Fibroblast of lung (primary cell): ENCODE results near the gene DAPK1. TPM values are rescaled to one million over a fixed set of nuclear protein-coding genes. Genes with fewer than 3 reads are reported as not detected.

Source experiments
- DNase-seq, 2 donors: peaks; one replicate each; pipeline versions ENCODE4 v3.0.0 to v3.0.0-alpha.2; 2010; ENCODE audit warnings: low read depth in 2 of 2
- H2AFZ ChIP-seq: 2 replicates; pipeline ENCODE4 v1.5.1; 2012; ENCODE audit warnings: low read length, control low read depth, inconsistent platforms
- H3K27ac ChIP-seq: 2 replicates; pipeline ENCODE4 v1.5.1; 2011; ENCODE audit warnings: low read length, control low read depth; ENCODE audit not compliant: insufficient read depth
- H3K27me3 ChIP-seq: 2 replicates; pipeline ENCODE4 v1.5.1; 2011; ENCODE audit warnings: mild to moderate bottlenecking, low read length; ENCODE audit not compliant: control insufficient read depth, insufficient read depth
- H3K36me3 ChIP-seq: 2 replicates; pipeline ENCODE4 v1.5.1; 2011; ENCODE audit warnings: low read length; ENCODE audit not compliant: control insufficient read depth, insufficient read depth
- H3K4me1 ChIP-seq: 2 replicates; pipeline ENCODE4 v1.5.1; 2011; ENCODE audit warnings: low read length; ENCODE audit not compliant: control insufficient read depth, insufficient read depth; ENCODE audit errors: extremely low read depth
- H3K4me2 ChIP-seq: 2 replicates; pipeline ENCODE4 v1.5.1; 2011; ENCODE audit warnings: low read length, control low read depth; ENCODE audit not compliant: insufficient read depth; ENCODE audit errors: extremely low read depth
- H3K4me3 ChIP-seq, 4 experiments: fragments of 200-600 bp in 1 of 4; sonication (generic) in 1 of 4; replicated peaks in 1 of 4; 2 replicates each; pipeline ENCODE4 v1.5.1; 2011 to 2016; ENCODE audit warnings: low read length in 4 of 4, low read depth in 3 of 4, mild to moderate bottlenecking in 3 of 4, control low read depth in 2 of 4, inconsistent platforms in 1 of 4, mixed read lengths in 1 of 4; ENCODE audit not compliant: insufficient read depth in 1 of 4; ENCODE audit errors: control extremely low read depth in 1 of 4
- H3K79me2 ChIP-seq: 2 replicates; pipeline ENCODE4 v1.5.1; 2012; ENCODE audit warnings: mild to moderate bottlenecking, low read length, inconsistent platforms; ENCODE audit not compliant: control insufficient read depth, insufficient read depth
- H3K9ac ChIP-seq: 2 replicates; pipeline ENCODE4 v1.5.1; 2011; ENCODE audit warnings: mild to moderate bottlenecking, low read length, control low read depth; ENCODE audit not compliant: insufficient read depth
- H3K9me3 ChIP-seq: 2 replicates; pipeline ENCODE4 v1.5.1; 2012; ENCODE audit warnings: low read depth, low read length; ENCODE audit not compliant: control insufficient read depth, insufficient read depth
- H4K20me1 ChIP-seq: 2 replicates; pipeline ENCODE4 v1.5.1; 2011; ENCODE audit warnings: low read length; ENCODE audit not compliant: control insufficient read depth, insufficient read depth; ENCODE audit errors: extremely low read depth
- EZH2 ChIP-seq: IDR thresholded peaks from 2 replicates; pipeline ENCODE4 v1.5.1; 2012; ENCODE audit warnings: low read length, control low read depth, mild to moderate bottlenecking; ENCODE audit errors: missing control alignments
- polyA plus RNA-seq, 2 donors: library from polyadenylated mRNA; depleted of rRNA in 1 of 2; stranded (reverse) in 1 of 2; unstranded in 1 of 2; fragments of >200 nt; gene quantifications; 2 replicates each; pipeline ENCODE4 v1.2.1, GENCODE V29; 2011 to 2012; ENCODE audit warnings: missing spikeins in 1 of 2
- total RNA-seq: library from RNA; depleted of rRNA; stranded (reverse); fragments of >200 nt; gene quantifications from 2 replicates; pipeline ENCODE4 v1.2.1, GENCODE V29; 2014
- TF ChIP-seq, protein P1 (sequence below), 2 donors: IDR thresholded peaks in 1 of 2; conservative IDR thresholded peaks in 1 of 2; 1 replicate in 1 of 2; 2 replicates in 1 of 2; pipeline ENCODE4 v1.5.1; 2011 to 2012; ENCODE audit warnings: low read length in 2 of 2, control low read depth in 1 of 2, inconsistent platforms in 1 of 2, low read depth in 1 of 2, mild to moderate bottlenecking in 1 of 2

The DAPK1 gene
- total and polyA plus RNA-seq, 2 donors (not counting 1 experiment from before 2014, with no cell fraction given) = 1.1 to 15.5 TPM

DNA sequence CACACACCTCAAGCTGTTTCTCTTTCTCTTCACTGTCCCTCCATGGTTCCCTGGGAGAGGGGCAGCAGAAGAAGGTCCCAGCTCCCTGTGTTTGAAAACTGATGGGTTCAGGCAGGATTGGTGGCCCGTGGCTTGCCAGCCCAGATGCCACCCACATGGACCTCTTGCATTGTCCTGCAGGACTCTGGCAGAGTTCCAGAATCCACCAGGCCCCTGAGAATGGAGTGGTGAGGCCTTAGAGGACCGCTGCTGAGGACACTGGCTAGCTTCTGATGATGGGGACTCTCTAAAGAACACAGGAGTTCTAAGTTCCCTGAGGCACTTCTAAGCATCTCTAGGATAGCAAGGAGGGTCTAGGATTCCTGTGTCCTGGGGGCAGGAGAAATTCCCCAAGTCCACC, 253.1 kb downstream of the DAPK1 start:
- Histone ChIP-seq H3K27ac (no peak overlapping the region), H4K20me1 (no peaks in the 10 kb centered on the region), H3K9ac (no peak overlapping the region), H3K4me3 (no peak overlapping the region), H3K4me2 (no peak overlapping the region), H3K9me3 (no peaks in the 10 kb centered on the region), H2AFZ (no peak overlapping the region), H3K4me1 (no peaks in the 10 kb centered on the region), H3K79me2 (no peaks in the 10 kb centered on the region), H3K27me3 (no peaks in the 10 kb centered on the region), H3K36me3 (no peaks in the 10 kb centered on the region)
- no peak for DNase-seq
- TF ChIP-seq, protein P1, sequence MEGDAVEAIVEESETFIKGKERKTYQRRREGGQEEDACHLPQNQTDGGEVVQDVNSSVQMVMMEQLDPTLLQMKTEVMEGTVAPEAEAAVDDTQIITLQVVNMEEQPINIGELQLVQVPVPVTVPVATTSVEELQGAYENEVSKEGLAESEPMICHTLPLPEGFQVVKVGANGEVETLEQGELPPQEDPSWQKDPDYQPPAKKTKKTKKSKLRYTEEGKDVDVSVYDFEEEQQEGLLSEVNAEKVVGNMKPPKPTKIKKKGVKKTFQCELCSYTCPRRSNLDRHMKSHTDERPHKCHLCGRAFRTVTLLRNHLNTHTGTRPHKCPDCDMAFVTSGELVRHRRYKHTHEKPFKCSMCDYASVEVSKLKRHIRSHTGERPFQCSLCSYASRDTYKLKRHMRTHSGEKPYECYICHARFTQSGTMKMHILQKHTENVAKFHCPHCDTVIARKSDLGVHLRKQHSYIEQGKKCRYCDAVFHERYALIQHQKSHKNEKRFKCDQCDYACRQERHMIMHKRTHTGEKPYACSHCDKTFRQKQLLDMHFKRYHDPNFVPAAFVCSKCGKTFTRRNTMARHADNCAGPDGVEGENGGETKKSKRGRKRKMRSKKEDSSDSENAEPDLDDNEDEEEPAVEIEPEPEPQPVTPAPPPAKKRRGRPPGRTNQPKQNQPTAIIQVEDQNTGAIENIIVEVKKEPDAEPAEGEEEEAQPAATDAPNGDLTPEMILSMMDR (conservative IDR thresholded peaks at IDR 0.05 in 1 of 2, IDR thresholded peaks at IDR 0.05 in 1 of 2; ENCODE audit: low read depth in 1 of 2, low read length in 2 of 2) = no peak
- no peak for TF ChIP-seq EZH2

- TF ChIP-seq, protein P1 (conservative IDR thresholded peaks at IDR 0.05 in 1 of 2, IDR thresholded peaks at IDR 0.05 in 1 of 2; ENCODE audit: low read depth in 1 of 2, low read length in 2 of 2) = no peak
- no peak for TF ChIP-seq EZH2
Observed at GRCh38 chr9:87751423-87751822, 253.8 kb downstream of the DAPK1 start.

DNA sequence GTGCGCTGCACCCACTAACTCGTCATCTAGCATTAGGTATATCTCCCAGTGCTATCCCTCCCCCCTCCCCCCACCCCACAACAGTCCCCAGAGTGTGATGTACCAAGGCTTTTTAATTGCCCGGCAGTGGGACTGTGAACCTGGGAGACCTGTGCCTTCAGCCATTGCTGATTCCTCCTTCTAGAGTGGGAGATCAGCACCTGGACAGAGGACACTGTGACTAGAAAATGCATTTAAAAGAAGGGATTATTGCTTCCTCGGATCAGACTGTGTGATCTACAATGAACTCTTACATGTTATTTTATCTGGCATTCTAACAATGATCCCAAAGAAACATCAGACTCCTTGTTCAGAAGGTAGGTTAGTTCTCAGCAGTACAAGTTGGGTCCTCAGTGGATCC, 254.2 kb downstream of the DAPK1 start:
- Histone ChIP-seq H3K27me3 (no peaks in the 10 kb centered on the region), H2AFZ (no peak overlapping the region), H3K9me3 (no peaks in the 10 kb centered on the region), H3K9ac (no peak overlapping the region), H3K4me1 (no peaks in the 10 kb centered on the region), H3K36me3 (no peaks in the 10 kb centered on the region), H3K4me3 (no peak overlapping the region), H3K27ac (no peak overlapping the region), H3K4me2 (no peak overlapping the region), H4K20me1 (no peaks in the 10 kb centered on the region), H3K79me2 (no peaks in the 10 kb centered on the region)
- no peak for DNase-seq
- no peak for TF ChIP-seq EZH2
- TF ChIP-seq, protein P1 (conservative IDR thresholded peaks at IDR 0.05 in 1 of 2, IDR thresholded peaks at IDR 0.05 in 1 of 2; ENCODE audit: low read depth in 1 of 2, low read length in 2 of 2) = no peak

More at GRCh38 chr9:87751423-87751822, 253.8 kb downstream of the DAPK1 start:
- Histone ChIP-seq H3K79me2 (no peaks in the 10 kb centered on the region), H3K9me3 (no peaks in the 10 kb centered on the region), H3K9ac (no peak overlapping the region), H3K4me2 (no peak overlapping the region), H3K27me3 (no peaks in the 10 kb centered on the region), H2AFZ (no peak overlapping the region), H4K20me1 (no peaks in the 10 kb centered on the region), H3K4me1 (no peaks in the 10 kb centered on the region), H3K36me3 (no peaks in the 10 kb centered on the region), H3K4me3 (no peak overlapping the region), H3K27ac (no peak overlapping the region)
- DNase-seq = no peak
